C4-2B (cell line): ENCODE data around the gene HTR2C.

Experiments
- CTCF ChIP-seq: fragments of 450-650 bp; conservative IDR thresholded peaks from 2 replicates; pipeline ENCODE4 v1.5.1; 2017; ENCODE audit warnings: mild to moderate bottlenecking
- ZFX ChIP-seq: fragments of 450-650 bp; IDR thresholded peaks from 2 replicates; pipeline ENCODE4 v1.6.1; 2017

- no peak for TF ChIP-seq CTCF
- no peak for TF ChIP-seq ZFX
These were observed 16.0 kb downstream of the HTR2C start for GRCh38 chrX:114599911-114600310.
